ENCODE measurements around the gene FBXW8. TPM values are rescaled to one million over a fixed set of nuclear protein-coding genes. Genes with fewer than 3 reads are reported as not detected.

FBXW8 gene
- total and polyA plus RNA-seq, 2 donors from 2014 or later, result 3.3 to 20.3 TPM

GRCh38 chr12:117046861-117047530 lies 136.2 kb downstream of the FBXW8 start:
- H3K4me1 ChIP-seq (ENCODE audit: control insufficient read depth in 2 of 3, insufficient read depth in 2 of 3, low read depth in 1 of 3, low read length in 3 of 3), result peaks cover 0 to 11% (median 0%) of the 10 kb centered on the region in 3 donors
- no peaks in the 10 kb centered on the region for H3K9me3 ChIP-seq (ENCODE audit: control insufficient read depth in 2 of 3, insufficient read depth in 1 of 3, low read length in 3 of 3)
- TF ChIP-seq CTCF (IDR thresholded peaks at IDR 0.05; ENCODE audit: borderline replicate concordance, extremely low read depth, insufficient read depth), result no peak
- no peaks in the 10 kb centered on the region for H3K36me3 ChIP-seq (ENCODE audit: control insufficient read depth in 2 of 3, insufficient read depth in 3 of 3, low read length in 3 of 3)
- no peak overlapping the region for H3K9ac ChIP-seq (ENCODE audit: low read length in 3 of 3)
- H3K27me3 ChIP-seq (ENCODE audit: control insufficient read depth, insufficient read depth, low read length), result no peaks in the 10 kb centered on the region
- no peak overlapping the region for H3K4me3 ChIP-seq (ENCODE audit: low read length in 3 of 3)
- FAIRE-seq (no peak), DNase-seq (no peak)
- intact Hi-C loops (cut with DNase I), result no loop called here
- H3K27ac ChIP-seq (ENCODE audit: low read depth in 2 of 2, low read length in 2 of 2), result no peak overlapping the region

GRCh38 chr12:117047810-117048584 lies 137.2 kb downstream of the FBXW8 start:
- FAIRE-seq (no peak), DNase-seq (peak in 3 of 5 donors; percentile 56 to 85 (median 68))

GRCh38 chr12:117048585-117048904 lies 137.8 kb downstream of the FBXW8 start:
- no peak for TF ChIP-seq CTCF (IDR thresholded peaks at IDR 0.05; ENCODE audit: borderline replicate concordance, extremely low read depth, insufficient read depth)
- no peaks in the 10 kb centered on the region for H3K36me3 ChIP-seq (ENCODE audit: control insufficient read depth in 2 of 3, insufficient read depth in 3 of 3, low read length in 3 of 3)
- FAIRE-seq (no peak), DNase-seq (no peak)
- H3K4me3 ChIP-seq (ENCODE audit: low read length in 3 of 3), result no peak overlapping the region
- H3K4me1 ChIP-seq (ENCODE audit: control insufficient read depth in 2 of 3, insufficient read depth in 2 of 3, low read depth in 1 of 3, low read length in 3 of 3), result peaks cover 0 to 11% (median 0%) of the 10 kb centered on the region in 3 donors
- no peaks in the 10 kb centered on the region for H3K27me3 ChIP-seq (ENCODE audit: control insufficient read depth, insufficient read depth, low read length)
- intact Hi-C loops (cut with DNase I), result no loop called here
- no peak overlapping the region for H3K27ac ChIP-seq (ENCODE audit: low read depth in 2 of 2, low read length in 2 of 2)
- H3K9me3 ChIP-seq (ENCODE audit: control insufficient read depth in 2 of 3, insufficient read depth in 1 of 3, low read length in 3 of 3), result no peaks in the 10 kb centered on the region
- H3K9ac ChIP-seq (ENCODE audit: low read length in 3 of 3), result no peak overlapping the region

More at GRCh38 chr12:117047810-117048584, 137.2 kb downstream of the FBXW8 start:
- no peaks in the 10 kb centered on the region for H3K9me3 ChIP-seq (ENCODE audit: control insufficient read depth in 2 of 3, insufficient read depth in 1 of 3, low read length in 3 of 3)
- intact Hi-C loops (cut with DNase I), result no loop called here
- no peak overlapping the region for H3K9ac ChIP-seq (ENCODE audit: low read length in 3 of 3)
- H3K4me1 ChIP-seq (ENCODE audit: control insufficient read depth in 2 of 3, insufficient read depth in 2 of 3, low read depth in 1 of 3, low read length in 3 of 3), result peaks cover 0 to 11% (median 0%) of the 10 kb centered on the region in 3 donors
- no peak for TF ChIP-seq CTCF (IDR thresholded peaks at IDR 0.05; ENCODE audit: borderline replicate concordance, extremely low read depth, insufficient read depth)
- H3K27ac ChIP-seq (ENCODE audit: low read depth in 2 of 2, low read length in 2 of 2), result no peak overlapping the region
- no peak overlapping the region for H3K4me3 ChIP-seq (ENCODE audit: low read length in 3 of 3)
- H3K27me3 ChIP-seq (ENCODE audit: control insufficient read depth, insufficient read depth, low read length), result no peaks in the 10 kb centered on the region
- no peaks in the 10 kb centered on the region for H3K36me3 ChIP-seq (ENCODE audit: control insufficient read depth in 2 of 3, insufficient read depth in 3 of 3, low read length in 3 of 3)

Data from kidney (tissue), 14 donors.